Right lobe of liver (tissue), 6 donors: ENCODE results near the gene POLE. TPM values are rescaled to one million over a fixed set of nuclear protein-coding genes. Genes with fewer than 3 reads are reported as not detected.

ENCODE experiments used
- ATAC-seq, 4 donors: fragments of 200-7000 bp; cut with Tn5 transposase; one replicate each; pipeline ENCODE4 v1.9.1; 2020; ENCODE audit warnings: mild to moderate bottlenecking in 4 of 4, moderate library complexity in 4 of 4
- DNase-seq, 3 donors: peaks; one replicate each; pipeline ENCODE4 v3.0.0-alpha.2; 2020
- H3K27ac ChIP-seq, 3 donors: fragments of 200-600 bp; one replicate each; pipeline ENCODE4 v1.8.0; 2022
- H3K27me3 ChIP-seq, 2 donors: fragments of 200-600 bp; one replicate each; pipeline ENCODE4 v1.8.0; 2022
- H3K36me3 ChIP-seq, 4 donors: fragments of 200-600 bp; sonication (generic) in 1 of 4; one replicate each; pipeline versions ENCODE4 v1.5.1 to v1.8.0; 2017 to 2022; ENCODE audit warnings: control low read depth in 1 of 4
- H3K4me1 ChIP-seq, 4 donors: fragments of 200-600 bp; sonication (generic) in 1 of 4; one replicate each; pipeline versions ENCODE4 v1.5.1 to v1.8.0; 2017 to 2022; ENCODE audit warnings: control low read depth in 1 of 4
- H3K4me3 ChIP-seq, 3 donors: fragments of 200-600 bp; one replicate each; pipeline ENCODE4 v1.8.0; 2022
- H3K9me3 ChIP-seq, 4 donors: fragments of 200-600 bp; sonication (generic) in 1 of 4; one replicate each; pipeline versions ENCODE4 v1.5.1 to v1.8.0; 2017 to 2022; ENCODE audit warnings: control low read depth in 1 of 4
- CTCF ChIP-seq, 4 donors: fragments of 200-600 bp in 3 of 4; fragments of 450-650 bp in 1 of 4; IDR thresholded peaks; one replicate each; pipeline versions ENCODE4 v1.5.1 to v1.8.0; 2016 to 2022; ENCODE audit warnings: antibody characterized with exemption in 4 of 4, mild to moderate bottlenecking in 2 of 4
- POLR2A ChIP-seq: fragments of 450-650 bp; IDR thresholded peaks from one replicate; pipeline ENCODE4 v1.6.1; 2017; ENCODE audit warnings: antibody characterized with exemption, mild to moderate bottlenecking
- WGBS: methylation state at CpG from one replicate; pipeline ENCODE4 v1.1.6; 2018; ENCODE audit warnings: low coverage, low lambda C conversion rate; ENCODE audit not compliant: insufficient coverage; ENCODE audit errors: missing lambda C conversion rate; 5-methylcytosine and 5-hydroxymethylcytosine counted together
- intact Hi-C, 2 donors: fragments of 100-400 bp; cut with DNase I; formaldehyde crosslinking; loops; one replicate each; pipeline versions ENCODE4 v1.11.2 to v1.14.1; 2022
- total RNA-seq, 6 experiments: library from RNA; depleted of rRNA in 2 of 6; stranded (reverse); fragments of >200 nt in 2 of 6; fragmentation: NEBNext Ultra II Directional in 3 of 6; extraction: Animal tissue kit (Norgen Biotek cat#: 25700) in 3 of 6; gene quantifications; one replicate each; pipeline versions ENCODE4 v1.1.0 to v1.2.4, GENCODE V29; 2016 to 2023
- donor health status: DM: no; HTN: yes; CAD: no.
- donor health status: DM: no; HTN: no; CAD: no.
- donor health status: DM: no; HTN: no; CAD: no.
- donor health status: DM: no; HTN: yes; CAD: no.
- donor health status: DM: no; HTN: yes; CAD: no.

The POLE gene
- total RNA-seq, 6 experiments from 2014 or later = 13.6 to 34.0 (median 22.7) TPM

- Histone ChIP-seq H3K9me3 (no peaks in the 10 kb centered on the region), H3K4me1 (peaks cover 0 to 12% (median 4%) of the 10 kb centered on the region in 4 donors), H3K27ac (peak within 1 kb of the TSS; percentile 87 to 92 (median 91)), H3K27me3 (no peaks in the 10 kb centered on the region), H3K4me3 (peak within 1 kb of the TSS; percentile 70 to 97 (median 77)), H3K36me3 (peaks cover 0 to 11% (median 0%) of the 10 kb centered on the region in 4 donors)
- TF ChIP-seq CTCF (IDR thresholded peaks at IDR 0.05) = no peak
- TF ChIP-seq POLR2A = peak; percentile 79
- intact Hi-C loops = no loop called here
- DNase-seq = peak; percentile 93 to 96 (median 95)
- peak; percentile 92 to 96 (median 92) for ATAC-seq
- 0% methylated on average over 2 of the region's 94 CpGs for WGBS
These were observed 23.4 kb upstream of the POLE start, which contains the start of gene PGAM5 for GRCh38 chr12:132710405-132711079. Gene PGAM5, plus strand, starts transcription at chr12:132710842. Its CDS starts 35 bp downstream, at chr12:132710877.

DNA sequence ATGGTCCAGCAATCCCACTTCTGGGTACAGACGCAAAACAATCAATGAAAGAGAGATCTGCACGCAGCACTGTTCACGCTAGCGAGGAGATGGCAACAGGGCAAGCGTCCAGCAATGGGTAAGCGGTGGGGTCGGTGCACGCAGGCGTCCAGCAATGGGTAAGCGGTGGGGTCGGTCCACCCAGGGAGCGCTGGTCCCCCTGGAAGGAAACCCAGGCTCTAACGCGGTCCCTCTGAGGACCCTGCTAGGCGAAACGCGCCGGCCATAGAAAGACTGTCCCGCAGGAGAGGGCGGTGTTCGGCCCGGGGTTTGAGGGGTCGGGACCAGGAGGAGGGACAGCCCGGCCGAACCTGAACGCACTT, 22.9 kb upstream of the POLE start:
- peak; percentile 52 to 69 (median 67) for DNase-seq
- ATAC-seq = peak; percentile 40 to 59 (median 52)
- intact Hi-C loops = no loop called here

DNA sequence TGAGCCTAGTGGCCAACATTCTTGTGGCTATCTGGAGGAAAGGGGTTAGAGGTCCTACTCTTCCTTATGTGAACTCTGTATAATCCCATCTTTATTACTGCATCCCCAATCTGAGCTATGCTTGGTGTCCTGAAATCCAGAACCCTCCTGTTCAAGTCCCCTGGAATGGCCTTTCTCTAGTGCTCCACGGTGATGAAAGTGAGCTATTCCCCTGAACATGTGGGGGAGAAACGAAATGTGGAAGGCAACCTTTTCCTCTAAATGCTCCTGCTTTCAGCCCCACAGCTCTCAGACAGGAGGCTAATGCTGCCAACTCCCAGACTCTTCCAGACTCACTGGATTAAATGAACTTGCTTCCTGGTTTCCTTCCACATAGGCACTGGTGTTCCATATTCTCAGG, 21.0 kb upstream of the POLE start:
- Histone ChIP-seq H3K9me3 (no peaks in the 10 kb centered on the region), H3K27ac (no peak overlapping the region), H3K4me3 (no peak overlapping the region), H3K27me3 (no peaks in the 10 kb centered on the region), H3K36me3 (peaks cover 0 to 21% (median 1%) of the 10 kb centered on the region in 4 donors), H3K4me1 (peaks cover 0 to 12% (median 2%) of the 10 kb centered on the region in 4 donors)
- WGBS = 85% methylated on average over 2 of the region's 2 CpGs
- ATAC-seq (no peak), DNase-seq (no peak)
- no peak for TF ChIP-seq CTCF (IDR thresholded peaks at IDR 0.05)
- TF ChIP-seq POLR2A = no peak
- intact Hi-C loops = no loop called here

More for the DNA sequence above, 22.9 kb upstream of the POLE start:
- Histone ChIP-seq H3K36me3 (peaks cover 0 to 11% (median 0%) of the 10 kb centered on the region in 4 donors), H3K9me3 (no peaks in the 10 kb centered on the region), H3K27ac (peak overlapping the region; percentile 87 to 92 (median 91)), H3K4me3 (peak overlapping the region; percentile 68 to 97 (median 70)), H3K4me1 (peaks cover 0 to 12% (median 2%) of the 10 kb centered on the region in 4 donors), H3K27me3 (no peaks in the 10 kb centered on the region)
- TF ChIP-seq CTCF (IDR thresholded peaks at IDR 0.05) (no peak), POLR2A (no peak)
- WGBS = 4% methylated on average over 8 of the region's 26 CpGs

DNA sequence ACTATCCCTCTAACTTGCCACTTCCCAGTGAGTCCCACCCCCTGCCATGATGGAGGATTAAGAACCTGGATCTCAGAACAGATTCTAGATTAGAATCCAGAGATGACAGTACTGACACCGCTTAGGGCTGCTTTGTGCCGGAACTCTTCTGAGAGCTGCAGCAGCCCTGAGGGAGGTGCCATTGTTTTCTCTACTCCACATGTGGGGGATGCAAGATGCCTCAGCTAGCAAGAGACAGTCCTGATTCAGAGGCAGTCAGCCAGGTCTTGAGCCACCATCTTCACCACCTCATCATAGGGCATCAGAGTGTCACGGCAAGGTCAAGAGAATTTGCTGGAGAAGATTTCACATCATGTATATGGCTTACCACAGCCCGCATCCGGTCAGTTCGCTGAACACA, 20.1 kb upstream of the POLE start:
- intact Hi-C loops = no loop called here
- Histone ChIP-seq H3K27ac (no peak overlapping the region), H3K36me3 (peaks cover 0 to 31% (median 5%) of the 10 kb centered on the region in 4 donors), H3K9me3 (no peaks in the 10 kb centered on the region), H3K4me1 (peaks cover 0 to 9% (median 2%) of the 10 kb centered on the region in 4 donors), H3K27me3 (no peaks in the 10 kb centered on the region), H3K4me3 (no peak overlapping the region)
- 91% methylated on average over 4 of the region's 6 CpGs for WGBS
- no peak for ATAC-seq
- no peak for DNase-seq
- TF ChIP-seq POLR2A (no peak), CTCF (IDR thresholded peaks at IDR 0.05) (no peak)
